ENCODE measurements around the gene IPO9. TPM values are rescaled to one million over a fixed set of nuclear protein-coding genes. Genes with fewer than 3 reads are reported as not detected.

Gene IPO9
- total RNA-seq, 4 donors from 2014 or later, result 7.2 to 16.3 (median 10.3) TPM

GRCh38 chr1:201883266-201883665 is 54.3 kb downstream of the IPO9 start:
- H3K27me3 ChIP-seq, result no peaks in the 10 kb centered on the region
- in situ Hi-C loops (cut with MboI; ENCODE audit: low sequenced_read_pairs in 4 of 4), result loop anchor here in 3 of 4 donors (25.0 kb wide), 1 partner anchor 254 kb away; the partner anchor contains the start of gene ARL8A (in 3 of the 3)
- H3K27ac ChIP-seq, result peak overlapping the region; percentile 90 to 98 (median 94)
- peaks cover 84 to 98% of the 10 kb centered on the region in 2 donors for H3K4me1 ChIP-seq
- TF ChIP-seq CTCF (IDR thresholded peaks at IDR 0.05 in 4 of 5, conservative IDR thresholded peaks at IDR 0.05 in 1 of 5) (no peak), POLR2A (IDR thresholded peaks at IDR 0.05) (no peak)
- ATAC-seq (no peak), DNase-seq (no peak)
- H3K36me3 ChIP-seq, result no peaks in the 10 kb centered on the region
- intact Hi-C loops (cut with DNase I; ENCODE audit: low total_unique reads), result loop anchor here (5.0 to 10.0 kb wide), 4 partner anchors 171 to 1392 kb away; partner anchors contain the start of gene PHLDA3
- H3K9me3 ChIP-seq, result no peaks in the 10 kb centered on the region
- H3K4me3 ChIP-seq, result no peak overlapping the region

GRCh38 chr1:201883786-201884185 is 54.8 kb downstream of the IPO9 start:
- H3K27ac ChIP-seq, result peak overlapping the region; percentile 90 to 98 (median 94)
- no peak overlapping the region for H3K4me3 ChIP-seq
- H3K36me3 ChIP-seq, result no peaks in the 10 kb centered on the region
- in situ Hi-C loops (cut with MboI; ENCODE audit: low sequenced_read_pairs in 4 of 4), result loop anchor here in 3 of 4 donors (25.0 kb wide), 1 partner anchor 254 kb away; the partner anchor contains the start of gene ARL8A (in 3 of the 3)
- H3K4me1 ChIP-seq, result peaks cover 79 to 95% of the 10 kb centered on the region in 2 donors
- DNase-seq, result peak; percentile 67 to 80
- peak; percentile 36 to 42 for ATAC-seq
- H3K9me3 ChIP-seq, result no peaks in the 10 kb centered on the region
- no peaks in the 10 kb centered on the region for H3K27me3 ChIP-seq
- TF ChIP-seq CTCF (IDR thresholded peaks at IDR 0.05 in 4 of 5, conservative IDR thresholded peaks at IDR 0.05 in 1 of 5) (no peak), POLR2A (IDR thresholded peaks at IDR 0.05) (no peak)
- intact Hi-C loops (cut with DNase I; ENCODE audit: low total_unique reads), result loop anchor here (5.0 to 10.0 kb wide), 4 partner anchors 171 to 1391 kb away; partner anchors contain the start of gene PHLDA3

GRCh38 chr1:201884425-201884824 is 55.5 kb downstream of the IPO9 start:
- intact Hi-C loops (cut with DNase I; ENCODE audit: low total_unique reads), result loop anchor here (5.0 to 10.0 kb wide), 4 partner anchors 172 to 1390 kb away; partner anchors contain the start of gene PHLDA3
- ATAC-seq (peak; percentile 62 to 67), DNase-seq (peak; percentile 76 to 93)
- TF ChIP-seq POLR2A (IDR thresholded peaks at IDR 0.05), result peak; percentile 56 to 71
- TF ChIP-seq CTCF (IDR thresholded peaks at IDR 0.05 in 4 of 5, conservative IDR thresholded peaks at IDR 0.05 in 1 of 5), result no peak
- peak overlapping the region; percentile 90 to 98 (median 94) for H3K27ac ChIP-seq
- H3K9me3 ChIP-seq, result no peaks in the 10 kb centered on the region
- H3K4me3 ChIP-seq, result no peak overlapping the region
- in situ Hi-C loops (cut with MboI; ENCODE audit: low sequenced_read_pairs in 4 of 4), result loop anchor here in 3 of 4 donors (25.0 kb wide), 1 partner anchor 253 kb away; the partner anchor contains the start of gene ARL8A (in 3 of the 3)
- no peaks in the 10 kb centered on the region for H3K36me3 ChIP-seq
- no peaks in the 10 kb centered on the region for H3K27me3 ChIP-seq
- H3K4me1 ChIP-seq, result peaks cover 77 to 92% of the 10 kb centered on the region in 2 donors

GRCh38 chr1:201885531-201886075 is 56.6 kb downstream of the IPO9 start:
- Histone ChIP-seq H3K9me3 (no peaks in the 10 kb centered on the region), H3K36me3 (no peaks in the 10 kb centered on the region), H3K4me3 (no peak overlapping the region), H3K4me1 (peaks cover 88 to 91% of the 10 kb centered on the region in 2 donors), H3K27ac (peak overlapping the region; percentile 90 to 98 (median 94)), H3K27me3 (no peaks in the 10 kb centered on the region)
- in situ Hi-C loops (cut with MboI; ENCODE audit: low sequenced_read_pairs in 4 of 4) (loop anchor here in 3 of 4 donors (25.0 kb wide), 1 partner anchor 252 kb away; the partner anchor contains the start of gene ARL8A (in 3 of the 3)), intact Hi-C loops (cut with DNase I; ENCODE audit: low total_unique reads) (loop anchor here (5.0 to 10.0 kb wide), 4 partner anchors 58 to 1389 kb away; partner anchors contain the start of genes IPO9 and PHLDA3)
- DNase-seq, result peak; percentile 63 to 78
- TF ChIP-seq CTCF (IDR thresholded peaks at IDR 0.05 in 4 of 5, conservative IDR thresholded peaks at IDR 0.05 in 1 of 5), result no peak
- TF ChIP-seq POLR2A (IDR thresholded peaks at IDR 0.05), result no peak
- peak; percentile 25 to 27 for ATAC-seq

All from gastrocnemius medialis (tissue), 4 donors.